Dendritic cell treated with granulocyte-macrophage colony-stimulating factor and Interleukin-4, amounts not matched to agents 40 ng/mL and 50 ng/mL, for 4 days (primary cell): ENCODE measurements around the gene B3GALT5.

Experiments used
- H3K27ac Mint-ChIP-seq: one replicate; pipeline ENCODE4 v1.8.0; 2022; ENCODE audit warnings: mild to moderate bottlenecking, mixed read lengths
- H3K27me3 Mint-ChIP-seq: one replicate; pipeline ENCODE4 v1.8.0; 2022; ENCODE audit warnings: mild to moderate bottlenecking, mixed read lengths
- H3K36me3 Mint-ChIP-seq: one replicate; pipeline ENCODE4 v1.8.0; 2022; ENCODE audit warnings: low read depth, mixed read lengths
- H3K4me1 Mint-ChIP-seq: one replicate; pipeline ENCODE4 v1.8.0; 2022; ENCODE audit warnings: low read depth, mixed read lengths
- H3K4me3 Mint-ChIP-seq: one replicate; pipeline ENCODE4 v1.8.0; 2022; ENCODE audit warnings: mild to moderate bottlenecking, moderate library complexity, mixed read lengths
- H3K9me3 Mint-ChIP-seq: one replicate; pipeline ENCODE4 v1.8.0; 2022; ENCODE audit warnings: mixed read lengths
- intact Hi-C: fragments of 100-400 bp; cut with micrococcal nuclease; formaldehyde crosslinking; loops from one replicate; pipeline ENCODE4 v1.15.0; 2022

B3GALT5 gene

GRCh38 chr21:39690454-39690853 is 77.7 kb downstream of the B3GALT5 start:
- Mint-ChIP-seq H3K27ac (no peak overlapping the region), H3K27me3 (peaks cover 4% of the 10 kb centered on the region), H3K36me3 (no peaks in the 10 kb centered on the region), H3K4me1 (no peaks in the 10 kb centered on the region), H3K4me3 (no peak overlapping the region), H3K9me3 (no peaks in the 10 kb centered on the region)
- intact Hi-C loops: no loop called here

GRCh38 chr21:39694750-39695149 is 82.0 kb downstream of the B3GALT5 start:
- Mint-ChIP-seq H3K9me3 (no peaks in the 10 kb centered on the region), H3K4me3 (no peak overlapping the region), H3K36me3 (no peaks in the 10 kb centered on the region), H3K4me1 (no peaks in the 10 kb centered on the region), H3K27ac (no peak overlapping the region), H3K27me3 (peaks cover 3% of the 10 kb centered on the region)
- intact Hi-C loops: no loop called here

GRCh38 chr21:39696196-39696595 is 83.5 kb downstream of the B3GALT5 start:
- Mint-ChIP-seq H3K4me3 (no peak overlapping the region), H3K36me3 (no peaks in the 10 kb centered on the region), H3K27me3 (peaks cover 5% of the 10 kb centered on the region), H3K4me1 (no peaks in the 10 kb centered on the region), H3K27ac (no peak overlapping the region), H3K9me3 (no peaks in the 10 kb centered on the region)
- intact Hi-C loops: no loop called here

- no peak overlapping the region for H3K4me3 Mint-ChIP-seq
- H3K27ac Mint-ChIP-seq: no peak overlapping the region
- peaks cover 5% of the 10 kb centered on the region for H3K27me3 Mint-ChIP-seq
- no peaks in the 10 kb centered on the region for H3K4me1 Mint-ChIP-seq
- intact Hi-C loops: no loop called here
- H3K36me3 Mint-ChIP-seq: no peaks in the 10 kb centered on the region
- H3K9me3 Mint-ChIP-seq: no peaks in the 10 kb centered on the region
Measured at GRCh38 chr21:39696618-39697017, 83.9 kb downstream of the B3GALT5 start.

- Mint-ChIP-seq H3K36me3 (no peaks in the 10 kb centered on the region), H3K4me3 (no peak overlapping the region), H3K27ac (no peak overlapping the region), H3K4me1 (no peaks in the 10 kb centered on the region), H3K9me3 (peaks cover 6% of the 10 kb centered on the region), H3K27me3 (peaks cover 3% of the 10 kb centered on the region)
- intact Hi-C loops: no loop called here
Measured at GRCh38 chr21:39700318-39700717, 87.6 kb downstream of the B3GALT5 start.

GRCh38 chr21:39703578-39703977 is 90.8 kb downstream of the B3GALT5 start:
- no peak overlapping the region for H3K4me3 Mint-ChIP-seq
- no peaks in the 10 kb centered on the region for H3K4me1 Mint-ChIP-seq
- no peaks in the 10 kb centered on the region for H3K36me3 Mint-ChIP-seq
- H3K9me3 Mint-ChIP-seq: peaks cover 6% of the 10 kb centered on the region
- intact Hi-C loops: no loop called here
- peaks cover 2% of the 10 kb centered on the region for H3K27me3 Mint-ChIP-seq
- no peak overlapping the region for H3K27ac Mint-ChIP-seq

- Mint-ChIP-seq H3K4me1 (no peaks in the 10 kb centered on the region), H3K9me3 (peaks cover 6% of the 10 kb centered on the region), H3K4me3 (no peak overlapping the region), H3K27ac (no peak overlapping the region), H3K27me3 (no peaks in the 10 kb centered on the region), H3K36me3 (no peaks in the 10 kb centered on the region)
- intact Hi-C loops: no loop called here
Measured at GRCh38 chr21:39705849-39706248, 93.1 kb downstream of the B3GALT5 start.

- intact Hi-C loops: no loop called here
- Mint-ChIP-seq H3K36me3 (no peaks in the 10 kb centered on the region), H3K4me1 (no peaks in the 10 kb centered on the region), H3K27ac (no peak overlapping the region), H3K27me3 (no peaks in the 10 kb centered on the region), H3K9me3 (peaks cover 6% of the 10 kb centered on the region), H3K4me3 (no peak overlapping the region)
Measured at GRCh38 chr21:39707316-39707715, 94.6 kb downstream of the B3GALT5 start.

GRCh38 chr21:39710866-39711265 is 98.1 kb downstream of the B3GALT5 start:
- H3K27me3 Mint-ChIP-seq: no peaks in the 10 kb centered on the region
- H3K9me3 Mint-ChIP-seq: no peaks in the 10 kb centered on the region
- no peak overlapping the region for H3K27ac Mint-ChIP-seq
- no peak overlapping the region for H3K4me3 Mint-ChIP-seq
- no peaks in the 10 kb centered on the region for H3K4me1 Mint-ChIP-seq
- H3K36me3 Mint-ChIP-seq: no peaks in the 10 kb centered on the region
- intact Hi-C loops: no loop called here

GRCh38 chr21:39712273-39712672 is 99.5 kb downstream of the B3GALT5 start:
- Mint-ChIP-seq H3K4me1 (no peaks in the 10 kb centered on the region), H3K4me3 (no peak overlapping the region), H3K27me3 (no peaks in the 10 kb centered on the region), H3K27ac (no peak overlapping the region), H3K9me3 (no peaks in the 10 kb centered on the region), H3K36me3 (no peaks in the 10 kb centered on the region)
- intact Hi-C loops: no loop called here

GRCh38 chr21:39712976-39713375 is 100.2 kb downstream of the B3GALT5 start:
- H3K4me3 Mint-ChIP-seq: no peak overlapping the region
- no peaks in the 10 kb centered on the region for H3K27me3 Mint-ChIP-seq
- no peaks in the 10 kb centered on the region for H3K4me1 Mint-ChIP-seq
- intact Hi-C loops: no loop called here
- H3K36me3 Mint-ChIP-seq: no peaks in the 10 kb centered on the region
- H3K9me3 Mint-ChIP-seq: no peaks in the 10 kb centered on the region
- no peak overlapping the region for H3K27ac Mint-ChIP-seq

GRCh38 chr21:39713905-39714304 is 101.2 kb downstream of the B3GALT5 start:
- H3K4me1 Mint-ChIP-seq: no peaks in the 10 kb centered on the region
- H3K9me3 Mint-ChIP-seq: no peaks in the 10 kb centered on the region
- H3K27me3 Mint-ChIP-seq: peaks cover 1% of the 10 kb centered on the region
- H3K27ac Mint-ChIP-seq: no peak overlapping the region
- H3K36me3 Mint-ChIP-seq: no peaks in the 10 kb centered on the region
- intact Hi-C loops: no loop called here
- H3K4me3 Mint-ChIP-seq: no peak overlapping the region

GRCh38 chr21:39714331-39714730 is 101.6 kb downstream of the B3GALT5 start:
- no peak overlapping the region for H3K4me3 Mint-ChIP-seq
- H3K36me3 Mint-ChIP-seq: no peaks in the 10 kb centered on the region
- no peaks in the 10 kb centered on the region for H3K9me3 Mint-ChIP-seq
- peaks cover 1% of the 10 kb centered on the region for H3K27me3 Mint-ChIP-seq
- no peak overlapping the region for H3K27ac Mint-ChIP-seq
- intact Hi-C loops: no loop called here
- H3K4me1 Mint-ChIP-seq: no peaks in the 10 kb centered on the region

- intact Hi-C loops: loop anchor here (1.0 kb wide), 1 partner anchor 198 kb away; no protein-coding TSS in a partner anchor
- Mint-ChIP-seq H3K27ac (no peak overlapping the region), H3K9me3 (no peaks in the 10 kb centered on the region), H3K4me1 (no peaks in the 10 kb centered on the region), H3K36me3 (no peaks in the 10 kb centered on the region), H3K27me3 (peaks cover 1% of the 10 kb centered on the region), H3K4me3 (no peak overlapping the region)
Measured at GRCh38 chr21:39715804-39716397, 103.2 kb downstream of the B3GALT5 start.

- H3K4me3 Mint-ChIP-seq: no peak overlapping the region
- no peaks in the 10 kb centered on the region for H3K9me3 Mint-ChIP-seq
- intact Hi-C loops: no loop called here
- no peaks in the 10 kb centered on the region for H3K4me1 Mint-ChIP-seq
- no peak overlapping the region for H3K27ac Mint-ChIP-seq
- no peaks in the 10 kb centered on the region for H3K36me3 Mint-ChIP-seq
- H3K27me3 Mint-ChIP-seq: peaks cover 1% of the 10 kb centered on the region
Measured at GRCh38 chr21:39720126-39720778, 107.5 kb downstream of the B3GALT5 start.
